Uterine smooth muscle cell (primary cell): ENCODE results near the gene ITGB2. TPM values are rescaled to one million over a fixed set of nuclear protein-coding genes. Genes with fewer than 3 reads are reported as not detected.

Experiments used
- total RNA-seq: library from RNA; depleted of rRNA; stranded (reverse); fragments of >200 nt; gene quantifications from 2 replicates; pipeline ENCODE4 v1.2.3, GENCODE V29; 2014

The ITGB2 gene
- total RNA-seq: not detected in 2 replicates

DNA sequence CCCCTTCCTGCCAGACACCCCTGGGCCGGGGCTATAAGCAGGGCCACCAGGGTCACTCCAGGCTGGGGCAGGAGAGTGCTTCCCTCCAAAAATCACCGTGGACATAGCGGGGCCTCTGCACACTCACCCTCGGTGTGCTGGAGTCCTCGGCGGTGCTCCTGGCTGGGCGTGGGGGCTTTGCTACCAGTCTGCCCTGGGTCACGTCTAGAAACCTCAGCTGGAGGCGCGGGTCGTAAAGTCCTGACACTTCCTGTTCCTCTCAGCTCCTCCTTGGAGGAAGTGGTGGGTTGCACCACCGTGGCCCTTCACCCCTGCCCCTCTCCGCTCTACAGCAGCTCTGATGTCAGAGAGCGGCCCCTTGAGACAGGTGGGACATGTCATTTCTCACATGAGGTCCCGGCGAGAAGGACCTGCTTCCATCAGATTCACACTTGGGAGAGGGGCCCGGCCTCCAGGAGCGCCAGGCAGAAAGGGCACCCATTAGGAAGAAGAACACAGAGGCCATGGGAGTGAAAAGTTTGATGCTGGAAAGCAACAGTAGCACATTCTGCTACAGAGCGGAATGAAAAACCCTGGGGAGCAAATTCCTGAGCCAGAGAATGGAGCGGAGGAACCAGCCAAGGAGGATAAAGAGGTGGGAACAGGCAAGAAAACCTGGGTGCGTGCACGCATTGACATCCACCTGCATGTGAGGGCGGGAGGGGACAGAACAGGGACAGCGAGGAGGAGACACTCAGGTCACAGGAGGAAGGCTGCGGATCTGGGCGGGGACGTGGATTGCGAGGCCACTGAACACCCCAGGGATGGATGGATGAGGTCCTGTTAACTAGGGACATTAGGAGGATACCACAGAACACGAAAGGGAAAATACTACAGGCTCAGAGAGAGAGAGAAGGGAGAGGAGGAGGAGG lies at the start of gene ITGB2:
TSS of gene ITGB2 (minus strand) at position 206 of the 911 bp plus-strand sequence. CDS start 10,117 bp downstream, outside the sequence.

DNA sequence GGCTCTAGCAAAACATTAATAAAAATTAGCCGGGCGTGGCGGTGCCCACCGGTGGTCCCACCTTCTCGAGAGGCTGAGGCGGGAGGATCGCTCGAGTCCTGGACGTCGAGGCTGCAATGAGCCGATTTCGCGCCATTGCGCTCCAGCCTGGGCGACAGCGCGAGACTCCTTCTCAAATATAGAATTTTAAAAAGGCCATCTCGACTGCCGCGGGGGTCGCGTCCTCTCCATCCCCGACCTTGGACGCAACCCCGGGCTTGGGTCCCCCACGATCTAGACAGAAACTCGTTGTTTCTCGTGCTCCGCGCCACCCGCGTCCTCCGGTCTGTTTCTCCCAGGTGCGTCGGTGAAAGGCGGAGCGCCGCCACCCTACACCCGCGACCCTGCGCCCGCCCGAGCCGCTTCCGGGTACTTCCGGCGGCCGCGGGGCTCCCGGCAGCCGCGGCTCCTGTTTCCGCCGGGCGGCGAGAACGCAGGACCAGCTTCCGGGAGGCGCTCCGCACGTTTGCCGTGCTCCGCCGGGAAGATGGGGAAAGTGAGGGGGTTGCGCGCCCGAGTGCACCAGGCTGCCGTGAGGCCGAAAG lies 18.9 kb upstream of the ITGB2 start, which contains the start of gene SLX9:
TSS of gene SLX9 (plus strand) at position 498 of the 584 bp plus-strand sequence. CDS start at position 527, 29 bp downstream.

DNA sequence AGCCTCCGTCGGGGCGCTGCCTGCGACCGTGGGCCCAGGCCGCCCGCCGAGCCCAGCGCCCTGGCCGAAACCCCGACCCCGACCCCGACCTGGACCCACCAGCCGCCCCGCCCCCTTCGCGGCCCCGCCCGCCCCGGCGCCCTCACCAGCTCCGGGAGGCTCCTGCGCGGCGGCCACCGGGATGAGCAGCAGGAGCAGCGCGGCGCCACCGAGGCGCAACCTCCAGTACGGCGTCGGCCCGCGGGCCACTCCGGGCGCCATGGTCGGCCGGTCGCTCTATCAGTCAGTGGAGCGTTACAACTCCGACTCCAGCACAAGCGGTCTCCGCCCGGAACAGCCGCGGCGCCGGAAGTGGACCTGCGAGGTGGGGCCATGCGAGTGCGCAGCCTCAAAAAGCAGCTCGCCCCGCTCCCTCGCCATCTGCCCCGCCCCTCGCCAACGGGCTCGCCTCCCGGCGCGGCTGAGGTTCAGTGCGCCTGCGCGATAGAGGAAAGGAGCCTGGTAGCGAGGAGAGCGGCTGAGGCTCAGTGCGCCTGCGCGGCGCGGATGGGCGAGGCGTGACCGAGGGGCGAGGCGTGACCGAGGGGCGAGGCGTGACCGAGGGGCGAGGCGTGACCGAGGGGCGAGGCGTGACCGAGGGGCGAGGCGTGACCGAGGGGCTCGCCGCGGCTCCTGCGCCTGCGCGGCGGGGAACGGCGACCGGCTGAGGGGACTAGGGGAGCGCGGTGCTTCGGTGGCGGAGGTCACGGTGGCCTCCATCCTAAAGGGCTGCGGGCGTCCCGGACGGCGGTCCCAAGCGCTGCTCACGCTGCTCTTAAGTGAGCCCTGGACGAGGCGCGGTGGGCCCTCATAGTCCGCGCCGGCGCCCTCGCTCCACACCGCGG lies 47.1 kb downstream of the ITGB2 start, which contains the start of gene PTTG1IP:
TSS of gene PTTG1IP (minus strand) at position 335 of the 884 bp plus-strand sequence. CDS start at position 261, 74 bp downstream.

Other genes with a start within 250 kb of the ITGB2 start
- gene KRTAP12-1, start 238.7 kb downstream of the ITGB2 start, total RNA-seq: not detected in 2 replicates
- gene KRTAP10-12, start 223.7 kb downstream of the ITGB2 start, total RNA-seq: not detected in 2 replicates
- not detected in 2 replicates for gene TSPEAR, start 209.3 kb downstream of the ITGB2 start, total RNA-seq
- gene UBE2G2, start 119.1 kb downstream of the ITGB2 start, total RNA-seq: 56.4 and 66.0 TPM in 2 replicates
- gene SUMO3, start 102.8 kb downstream of the ITGB2 start, total RNA-seq: 71.0 and 119 TPM in 2 replicates
- gene PTTG1IP, start 47.2 kb downstream of the ITGB2 start, total RNA-seq: 145 and 248 TPM in 2 replicates
- 18.7 and 19.9 TPM in 2 replicates for gene SLX9, start 19.1 kb upstream of the ITGB2 start, total RNA-seq
- gene ADARB1, start 153.7 kb upstream of the ITGB2 start, total RNA-seq: 5.6 and 9.7 TPM in 2 replicates